ENCODE measurements around the gene ZNF197. TPM values are rescaled to one million over a fixed set of nuclear protein-coding genes. Genes with fewer than 3 reads are reported as not detected.

ZNF197 gene
- total RNA-seq, 1 donor from 2014 or later = 17.9 TPM

DNA sequence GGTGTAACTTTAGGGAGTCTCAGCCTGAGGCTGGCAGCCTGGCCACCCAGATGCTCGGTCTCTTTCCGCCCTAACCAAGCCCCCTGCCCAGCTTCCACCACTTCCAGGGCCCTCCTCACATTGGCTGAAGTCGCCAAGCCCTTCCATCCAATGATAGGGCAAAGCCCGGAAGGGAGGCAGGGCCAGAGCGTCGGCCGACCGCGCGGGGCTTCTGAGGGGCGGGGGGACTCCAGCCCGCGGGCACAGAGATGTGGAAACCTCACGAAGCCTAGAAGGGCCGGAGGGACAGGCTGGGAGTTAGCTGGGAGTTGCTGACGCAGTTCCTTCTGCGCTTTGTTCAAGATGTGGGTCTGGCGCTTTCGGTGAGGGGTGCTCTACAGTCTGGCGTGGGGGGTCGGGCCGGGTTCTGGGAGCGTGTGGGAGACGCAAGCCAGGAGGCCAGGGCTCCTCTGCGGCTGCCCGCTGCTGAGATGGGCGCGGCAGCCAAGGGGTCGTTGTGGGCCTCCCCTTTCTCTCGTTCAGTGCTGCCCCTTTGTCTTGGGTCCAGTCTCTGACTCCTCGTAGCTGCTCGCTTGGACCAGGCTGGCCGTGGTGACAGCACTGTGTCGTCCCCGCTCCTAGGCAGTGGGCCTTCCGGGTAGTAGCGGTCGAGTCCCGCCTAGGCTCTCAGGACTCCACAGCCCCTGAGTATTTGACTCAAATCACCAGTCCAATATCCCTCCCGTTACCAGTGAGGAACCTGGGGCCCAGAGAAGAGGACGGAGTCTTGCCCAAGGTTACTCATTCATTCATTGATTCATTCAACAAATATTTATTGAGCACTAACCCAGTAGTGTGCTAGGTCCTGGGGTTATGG, 40.0 kb upstream of the ZNF197 start, which contains the start of gene ZNF660:
TSS of gene ZNF660 (plus strand) at position 319 of the 856 bp plus-strand sequence. CDS start 9,230 bp downstream, outside the sequence.
- no peaks in the 10 kb centered on the region for H3K27me3 ChIP-seq
- DNase-seq (ENCODE audit: extremely low spot score in 2 of 2) = no peak
- no peaks in the 10 kb centered on the region for H3K4me1 ChIP-seq
- peaks cover 0 to 11% of the 10 kb centered on the region in 2 donors for H3K36me3 ChIP-seq
- H3K9me3 ChIP-seq = no peaks in the 10 kb centered on the region
- intact Hi-C loops (cut with DNase I) = no loop called here
- peak within 1 kb of the TSS; percentile 56 to 60 for H3K4me3 ChIP-seq
- H3K27ac ChIP-seq = peak within 1 kb of the TSS; percentile 40
- peak in 1 of 2 donors; percentile 52 for TF ChIP-seq POLR2AphosphoS5 (IDR thresholded peaks at IDR 0.05; ENCODE audit: insufficient read depth in 1 of 2, low read depth in 1 of 2)
- TF ChIP-seq, protein P1, sequence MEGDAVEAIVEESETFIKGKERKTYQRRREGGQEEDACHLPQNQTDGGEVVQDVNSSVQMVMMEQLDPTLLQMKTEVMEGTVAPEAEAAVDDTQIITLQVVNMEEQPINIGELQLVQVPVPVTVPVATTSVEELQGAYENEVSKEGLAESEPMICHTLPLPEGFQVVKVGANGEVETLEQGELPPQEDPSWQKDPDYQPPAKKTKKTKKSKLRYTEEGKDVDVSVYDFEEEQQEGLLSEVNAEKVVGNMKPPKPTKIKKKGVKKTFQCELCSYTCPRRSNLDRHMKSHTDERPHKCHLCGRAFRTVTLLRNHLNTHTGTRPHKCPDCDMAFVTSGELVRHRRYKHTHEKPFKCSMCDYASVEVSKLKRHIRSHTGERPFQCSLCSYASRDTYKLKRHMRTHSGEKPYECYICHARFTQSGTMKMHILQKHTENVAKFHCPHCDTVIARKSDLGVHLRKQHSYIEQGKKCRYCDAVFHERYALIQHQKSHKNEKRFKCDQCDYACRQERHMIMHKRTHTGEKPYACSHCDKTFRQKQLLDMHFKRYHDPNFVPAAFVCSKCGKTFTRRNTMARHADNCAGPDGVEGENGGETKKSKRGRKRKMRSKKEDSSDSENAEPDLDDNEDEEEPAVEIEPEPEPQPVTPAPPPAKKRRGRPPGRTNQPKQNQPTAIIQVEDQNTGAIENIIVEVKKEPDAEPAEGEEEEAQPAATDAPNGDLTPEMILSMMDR (IDR thresholded peaks at IDR 0.05) = no peak

- TF ChIP-seq, protein P1 (IDR thresholded peaks at IDR 0.05) = no peak
- TF ChIP-seq POLR2A (IDR thresholded peaks at IDR 0.05) = no peak
- TF ChIP-seq POLR2AphosphoS5 (IDR thresholded peaks at IDR 0.05; ENCODE audit: insufficient read depth in 1 of 2, low read depth in 1 of 2) = no peak
- intact Hi-C loops (cut with DNase I) = no loop called here
- H3K27me3 ChIP-seq = no peaks in the 10 kb centered on the region
- no peak overlapping the region for H3K27ac ChIP-seq
- DNase-seq (ENCODE audit: extremely low spot score in 2 of 2) = no peak
- H3K9me3 ChIP-seq = peaks cover 23% of the 10 kb centered on the region
- H3K4me1 ChIP-seq = no peaks in the 10 kb centered on the region
- peaks cover 0 to 19% of the 10 kb centered on the region in 2 donors for H3K36me3 ChIP-seq
- H3K4me3 ChIP-seq = no peak overlapping the region
Measured at GRCh38 chr3:44596621-44597020, 28.2 kb upstream of the ZNF197 start.

DNA sequence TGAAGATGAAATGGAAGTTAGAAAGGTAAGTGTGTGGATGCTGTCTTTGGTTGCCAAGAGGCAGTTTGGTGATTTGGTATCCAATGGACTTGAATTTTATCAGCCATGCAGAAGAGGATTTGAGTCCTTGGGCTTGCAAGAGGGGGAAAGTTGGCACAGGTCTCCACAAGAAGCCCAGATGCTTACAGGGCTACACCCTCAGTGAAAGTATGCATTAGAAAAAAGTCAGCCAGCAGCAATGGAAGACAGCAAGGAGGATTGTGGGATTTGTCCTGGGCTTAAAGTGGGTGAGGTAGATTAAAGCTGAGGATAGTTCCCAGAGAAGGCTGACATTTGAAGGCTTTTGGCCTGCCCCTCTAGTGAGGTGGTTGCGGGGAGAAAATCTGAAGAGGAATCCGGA, 23.1 kb upstream of the ZNF197 start:
- Histone ChIP-seq H3K4me3 (no peak overlapping the region), H3K27me3 (no peaks in the 10 kb centered on the region), H3K9me3 (peaks cover 2% of the 10 kb centered on the region), H3K36me3 (no peaks in the 10 kb centered on the region), H3K4me1 (no peaks in the 10 kb centered on the region), H3K27ac (no peak overlapping the region)
- no peak for TF ChIP-seq POLR2A (IDR thresholded peaks at IDR 0.05)
- TF ChIP-seq POLR2AphosphoS5 (IDR thresholded peaks at IDR 0.05; ENCODE audit: insufficient read depth in 1 of 2, low read depth in 1 of 2) = no peak
- TF ChIP-seq, protein P1 (IDR thresholded peaks at IDR 0.05) = no peak
- intact Hi-C loops (cut with DNase I) = no loop called here
- DNase-seq (ENCODE audit: extremely low spot score in 2 of 2) = no peak

- Histone ChIP-seq H3K4me3 (no peak overlapping the region), H3K27ac (no peak overlapping the region), H3K27me3 (no peaks in the 10 kb centered on the region), H3K4me1 (no peaks in the 10 kb centered on the region), H3K9me3 (no peaks in the 10 kb centered on the region), H3K36me3 (no peaks in the 10 kb centered on the region)
- intact Hi-C loops (cut with DNase I) = no loop called here
- TF ChIP-seq, protein P1 (IDR thresholded peaks at IDR 0.05) = no peak
- TF ChIP-seq POLR2A (IDR thresholded peaks at IDR 0.05) = no peak
- TF ChIP-seq POLR2AphosphoS5 (IDR thresholded peaks at IDR 0.05; ENCODE audit: insufficient read depth in 1 of 2, low read depth in 1 of 2) = no peak
- DNase-seq (ENCODE audit: extremely low spot score in 2 of 2) = no peak
Measured at GRCh38 chr3:44612678-44613077, 12.2 kb upstream of the ZNF197 start.

DNA sequence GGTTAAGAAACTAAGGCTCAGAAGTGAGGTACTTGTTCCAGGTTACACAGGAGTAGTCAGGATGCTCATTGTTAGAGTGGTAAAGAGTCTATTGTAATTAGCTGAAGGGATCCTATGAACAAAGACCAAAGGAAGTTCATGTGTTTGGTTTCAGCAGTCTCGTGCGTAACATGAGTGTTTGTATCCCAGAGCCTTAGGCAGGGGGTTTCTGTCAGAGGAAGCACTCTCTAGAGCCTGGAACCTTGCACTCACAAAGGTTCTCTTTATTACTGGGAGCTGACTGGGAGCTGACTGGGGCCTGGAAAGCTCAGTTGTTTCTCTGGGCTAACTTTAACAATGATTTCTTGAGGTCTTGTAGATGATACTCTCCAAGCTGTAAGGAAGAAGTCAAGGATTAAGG, 3.9 kb downstream of the ZNF197 start:
- TF ChIP-seq POLR2AphosphoS5 (IDR thresholded peaks at IDR 0.05; ENCODE audit: insufficient read depth in 1 of 2, low read depth in 1 of 2) (no peak), POLR2A (IDR thresholded peaks at IDR 0.05) (no peak)
- TF ChIP-seq, protein P1 (IDR thresholded peaks at IDR 0.05) = no peak
- Histone ChIP-seq H3K27ac (no peak overlapping the region), H3K4me3 (no peak overlapping the region), H3K27me3 (no peaks in the 10 kb centered on the region), H3K9me3 (no peaks in the 10 kb centered on the region), H3K4me1 (peaks cover 23% of the 10 kb centered on the region), H3K36me3 (peaks cover 0 to 45% of the 10 kb centered on the region in 2 donors)
- DNase-seq (ENCODE audit: extremely low spot score in 2 of 2) = no peak
- intact Hi-C loops (cut with DNase I) = no loop called here
